GM12865 (cell line): ENCODE measurements around the gene ANKH.

ENCODE experiments used
- DNase-seq: peaks from one replicate; pipeline ENCODE4 v3.0.0; 2010; ENCODE audit warnings: low read depth
- H3K4me3 ChIP-seq: 2 replicates; pipeline ENCODE4 v1.5.1; 2011; ENCODE audit warnings: mild to moderate bottlenecking, low read depth, low read length, control low read depth
- CTCF ChIP-seq: IDR thresholded peaks from 2 replicates; pipeline ENCODE4 v1.5.1; 2011; ENCODE audit warnings: low read length, control low read depth, low read depth, inconsistent platforms; ENCODE audit not compliant: insufficient read depth; ENCODE audit errors: missing control alignments

ANKH gene

DNA sequence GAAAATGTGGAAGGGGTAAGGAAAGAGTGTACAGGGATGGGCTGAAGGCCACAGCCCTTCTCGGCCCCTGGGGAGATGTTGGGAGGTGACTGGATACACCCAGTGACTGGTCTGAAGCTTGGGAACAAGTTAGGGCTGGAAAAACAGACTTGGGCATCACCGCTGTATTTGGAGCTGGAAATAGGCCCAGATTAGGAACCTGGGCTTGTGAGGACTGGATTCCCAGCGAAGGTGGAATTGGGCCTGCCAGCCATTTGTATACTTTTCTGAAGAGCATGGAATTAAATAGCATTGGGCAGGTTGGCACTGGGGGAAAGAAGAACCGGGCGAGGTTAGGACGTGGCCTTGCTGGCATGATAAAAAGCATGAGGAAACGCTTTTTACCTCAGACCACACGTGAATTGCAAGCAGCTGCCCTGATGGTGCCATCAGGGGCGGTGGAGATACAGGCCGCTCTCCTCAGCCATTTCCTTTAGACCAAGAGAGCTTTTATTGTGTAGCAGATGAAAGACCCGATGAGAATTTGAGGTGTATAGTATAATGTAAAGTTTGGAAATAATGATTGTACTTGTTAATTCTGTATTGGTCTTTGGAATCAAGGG is 169.2 kb downstream of the ANKH start:
- TF ChIP-seq CTCF, result no peak
- DNase-seq, result no peak

DNA sequence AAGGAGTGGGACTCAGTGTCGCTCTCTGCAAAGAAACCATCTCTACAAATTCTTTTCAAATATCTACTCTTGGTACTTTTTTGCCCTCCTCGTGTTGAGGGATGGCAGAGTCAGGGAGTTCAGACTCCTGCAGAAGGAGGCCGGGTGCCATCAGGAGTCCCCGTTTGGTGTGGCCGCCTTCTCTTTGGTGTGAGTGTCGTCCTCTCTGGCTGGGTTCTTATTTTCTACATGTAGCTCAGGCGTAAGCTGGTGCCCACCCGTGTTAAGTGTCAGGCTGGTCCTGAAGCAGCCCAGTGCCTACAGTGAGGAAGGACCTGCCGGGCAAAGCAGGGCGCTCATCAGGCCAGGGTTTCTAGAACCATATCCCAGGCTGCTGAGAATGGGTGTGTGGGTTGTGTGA is 170.0 kb downstream of the ANKH start:
- DNase-seq, result no peak
- no peak for TF ChIP-seq CTCF
- H3K4me3 ChIP-seq, result no peak overlapping the region

More for the DNA sequence above, 169.2 kb downstream of the ANKH start:
- no peak overlapping the region for H3K4me3 ChIP-seq

GRCh38 chr5:14700478-14701436 is 170.8 kb downstream of the ANKH start:
- no peak for TF ChIP-seq CTCF
- no peak for DNase-seq
- H3K4me3 ChIP-seq, result no peak overlapping the region

DNA sequence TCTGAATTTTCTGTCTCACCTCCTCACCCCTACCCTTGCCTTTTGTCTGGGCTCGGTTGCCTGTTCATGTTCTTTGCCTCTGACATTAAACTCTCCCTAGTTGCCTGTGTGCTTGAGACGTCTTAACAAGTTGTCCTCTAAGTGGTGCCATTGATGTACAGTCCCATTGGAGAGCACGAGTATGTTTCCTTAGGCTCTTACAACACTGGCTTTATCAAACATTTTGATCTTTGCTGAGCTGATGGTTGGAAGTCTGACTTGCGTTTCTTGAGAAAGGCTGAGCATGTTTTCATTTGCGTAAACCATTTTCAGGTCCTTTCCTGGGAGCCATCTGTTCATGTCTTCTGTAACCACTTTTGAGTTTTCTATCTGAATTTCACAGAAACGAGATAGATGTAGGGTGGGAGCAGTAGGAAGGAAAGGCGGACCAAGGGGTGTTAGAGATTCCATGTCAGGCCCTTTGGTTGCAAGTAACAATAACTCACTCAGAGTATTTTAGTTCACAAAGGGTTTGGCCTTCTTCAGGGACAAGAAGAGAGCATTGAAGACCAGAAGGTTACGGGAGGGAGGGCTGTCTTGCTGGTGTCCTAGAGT is 171.7 kb downstream of the ANKH start:
- DNase-seq, result no peak
- no peak for TF ChIP-seq CTCF

GRCh38 chr5:14699159-14699558 is 172.4 kb downstream of the ANKH start:
- no peak for DNase-seq
- H3K4me3 ChIP-seq, result no peak overlapping the region
- TF ChIP-seq CTCF, result no peak

More for the DNA sequence above, 171.7 kb downstream of the ANKH start:
- H3K4me3 ChIP-seq, result no peak overlapping the region

DNA sequence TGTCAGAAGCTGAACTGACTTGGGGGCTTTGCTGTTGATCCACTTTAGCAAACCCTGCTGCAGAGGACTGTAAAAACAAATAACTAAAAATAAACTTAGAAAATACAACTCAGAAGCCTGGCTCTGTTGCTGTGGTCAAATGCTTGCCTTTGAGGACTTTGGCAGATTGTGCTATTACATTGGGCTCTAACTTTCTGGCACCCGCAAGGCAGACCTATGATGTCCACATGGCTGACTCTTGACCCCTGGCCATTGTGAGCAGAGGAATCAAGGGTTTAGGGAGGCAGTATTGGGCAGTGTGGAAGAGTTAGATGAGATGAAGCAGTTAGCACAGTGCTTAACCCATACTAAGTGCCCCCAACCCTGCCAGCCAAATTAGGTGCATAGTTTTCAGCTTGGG is 173.1 kb downstream of the ANKH start:
- no peak for TF ChIP-seq CTCF
- no peak overlapping the region for H3K4me3 ChIP-seq
- DNase-seq, result no peak
